Gastroesophageal sphincter (tissue), 4 donors: ENCODE results near the gene RBM42. TPM values are rescaled to one million over a fixed set of nuclear protein-coding genes. Genes with fewer than 3 reads are reported as not detected.

Source experiments
- ATAC-seq: fragments of 150-250 bp; one replicate; pipeline ENCODE4 v1.9.1; 2016; ENCODE audit warnings: mild to moderate bottlenecking, moderate library complexity
- H3K27ac ChIP-seq, 4 donors: fragments of 200-600 bp; sonication (generic) in 3 of 4; 1 replicate in 3 of 4; 2 replicates in 1 of 4; pipeline ENCODE4 v1.5.1; 2016 to 2019
- H3K27me3 ChIP-seq: fragments of 200-600 bp; sonication (generic); one replicate; pipeline ENCODE4 v1.5.1; 2019
- H3K36me3 ChIP-seq, 2 donors: fragments of 200-600 bp; sonication (generic); one replicate each; pipeline ENCODE4 v1.5.1; 2019; ENCODE audit warnings: control low read depth in 1 of 2
- H3K4me1 ChIP-seq, 3 donors: fragments of 200-600 bp; sonication (generic); 1 replicate in 2 of 3; 2 replicates in 1 of 3; pipeline ENCODE4 v1.5.1; 2016 to 2019; ENCODE audit warnings: control low read depth in 2 of 3
- H3K4me3 ChIP-seq, 2 donors: fragments of 200-600 bp; sonication (generic); one replicate each; pipeline ENCODE4 v1.5.1; 2019; ENCODE audit warnings: mild to moderate bottlenecking in 1 of 2, moderate library complexity in 1 of 2
- H3K9me3 ChIP-seq, 3 donors: fragments of 200-600 bp; sonication (generic); one replicate each; pipeline ENCODE4 v1.5.1; 2017 to 2019; ENCODE audit warnings: control low read depth in 2 of 3
- EP300 ChIP-seq: sonication (generic); formaldehyde crosslinking; IDR thresholded peaks from one replicate; pipeline ENCODE4 v1.6.1; 2017; ENCODE audit warnings: antibody characterized with exemption, mild to moderate bottlenecking
- POLR2A ChIP-seq, 2 donors: fragments of 450-650 bp; IDR thresholded peaks; one replicate each; pipeline ENCODE4 v1.6.1; 2017; ENCODE audit warnings: antibody characterized with exemption in 2 of 2, mild to moderate bottlenecking in 2 of 2, moderate library complexity in 1 of 2
- POLR2AphosphoS5 ChIP-seq: sonication (generic); formaldehyde crosslinking; IDR thresholded peaks from one replicate; pipeline ENCODE4 v1.6.1; 2017; ENCODE audit warnings: antibody characterized with exemption
- WGBS, 2 donors: methylation state at CpG; one replicate each; pipeline ENCODE4 v1.1.5; 2018; ENCODE audit warnings: low coverage in 1 of 2; 5-methylcytosine and 5-hydroxymethylcytosine counted together
- total RNA-seq, 4 donors: library from RNA; depleted of rRNA; stranded (reverse); fragments of >200 nt; gene quantifications; one replicate each; pipeline ENCODE4 v1.1.0, GENCODE V29; 2016
- TF ChIP-seq, protein P1 (sequence below), 4 experiments: fragments of 200-600 bp in 2 of 4; fragments of 450-650 bp in 2 of 4; sonication (generic) in 1 of 4; IDR thresholded peaks; one replicate each; pipeline ENCODE4 v1.5.1; 2017 to 2019; ENCODE audit warnings: antibody characterized with exemption in 4 of 4, mild to moderate bottlenecking in 2 of 4, moderate library complexity in 2 of 4

RBM42 gene
- total RNA-seq, 4 donors from 2014 or later = 66.1 to 98.0 (median 72.8) TPM

DNA sequence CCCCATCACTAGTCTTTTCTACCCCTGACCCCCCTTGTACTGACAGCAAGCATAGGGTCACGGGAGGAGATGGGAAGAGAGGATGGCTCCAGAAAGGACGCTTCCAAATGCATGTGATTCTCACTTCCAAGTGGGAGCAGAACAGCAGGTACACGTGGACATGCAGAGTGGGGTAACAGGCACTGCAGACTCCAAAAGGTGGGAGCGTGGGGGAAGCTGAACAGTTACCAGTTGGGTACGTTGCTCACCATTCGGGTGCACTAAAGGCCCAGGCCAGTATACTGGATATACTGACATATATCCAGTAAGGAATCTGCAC lies 10.4 kb downstream of the RBM42 start:
- no peak overlapping the region for H3K27ac ChIP-seq
- no peak overlapping the region for H3K4me3 ChIP-seq
- 24 to 59% methylated on average over 5 of the region's 6 CpGs for WGBS, 2 donors
- H3K9me3 ChIP-seq = no peaks in the 10 kb centered on the region
- no peak for TF ChIP-seq POLR2A (IDR thresholded peaks at IDR 0.05)
- TF ChIP-seq, protein P1, sequence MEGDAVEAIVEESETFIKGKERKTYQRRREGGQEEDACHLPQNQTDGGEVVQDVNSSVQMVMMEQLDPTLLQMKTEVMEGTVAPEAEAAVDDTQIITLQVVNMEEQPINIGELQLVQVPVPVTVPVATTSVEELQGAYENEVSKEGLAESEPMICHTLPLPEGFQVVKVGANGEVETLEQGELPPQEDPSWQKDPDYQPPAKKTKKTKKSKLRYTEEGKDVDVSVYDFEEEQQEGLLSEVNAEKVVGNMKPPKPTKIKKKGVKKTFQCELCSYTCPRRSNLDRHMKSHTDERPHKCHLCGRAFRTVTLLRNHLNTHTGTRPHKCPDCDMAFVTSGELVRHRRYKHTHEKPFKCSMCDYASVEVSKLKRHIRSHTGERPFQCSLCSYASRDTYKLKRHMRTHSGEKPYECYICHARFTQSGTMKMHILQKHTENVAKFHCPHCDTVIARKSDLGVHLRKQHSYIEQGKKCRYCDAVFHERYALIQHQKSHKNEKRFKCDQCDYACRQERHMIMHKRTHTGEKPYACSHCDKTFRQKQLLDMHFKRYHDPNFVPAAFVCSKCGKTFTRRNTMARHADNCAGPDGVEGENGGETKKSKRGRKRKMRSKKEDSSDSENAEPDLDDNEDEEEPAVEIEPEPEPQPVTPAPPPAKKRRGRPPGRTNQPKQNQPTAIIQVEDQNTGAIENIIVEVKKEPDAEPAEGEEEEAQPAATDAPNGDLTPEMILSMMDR (IDR thresholded peaks at IDR 0.05) = no peak
- no peak for TF ChIP-seq POLR2AphosphoS5
- no peak for TF ChIP-seq EP300
- ATAC-seq = no peak
- H3K36me3 ChIP-seq = peaks cover 0 to 42% of the 10 kb centered on the region in 2 donors
- no peaks in the 10 kb centered on the region for H3K27me3 ChIP-seq
- H3K4me1 ChIP-seq = peaks cover 0 to 30% (median 0%) of the 10 kb centered on the region in 3 donors

DNA sequence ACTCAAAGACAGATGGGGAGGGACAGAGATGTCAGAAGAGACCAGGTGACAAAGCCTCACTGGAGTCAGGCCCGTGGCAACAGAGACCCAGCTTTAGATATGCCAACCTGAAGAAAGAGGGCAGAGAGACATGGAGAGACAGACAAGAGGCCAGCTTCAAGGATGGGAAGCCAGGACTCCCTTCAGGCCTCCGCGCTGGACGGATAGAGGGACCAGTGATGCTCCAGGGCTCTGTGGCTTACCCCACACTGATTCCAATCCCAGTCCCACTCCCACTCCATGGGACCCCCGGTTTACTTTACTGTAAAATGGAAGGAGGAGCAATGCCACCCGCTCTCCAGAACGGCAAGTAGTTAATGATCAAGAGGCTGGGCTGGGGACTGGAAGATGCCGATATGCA lies 11.0 kb downstream of the RBM42 start:
- H3K27ac ChIP-seq = no peak overlapping the region
- TF ChIP-seq, protein P1 (IDR thresholded peaks at IDR 0.05) = no peak
- TF ChIP-seq EP300 (no peak), POLR2A (IDR thresholded peaks at IDR 0.05) (no peak), POLR2AphosphoS5 (no peak)
- WGBS, 2 donors = 62 to 73% methylated on average over 3 to 5 of the region's 8 CpGs
- no peaks in the 10 kb centered on the region for H3K9me3 ChIP-seq
- ATAC-seq = no peak
- peaks cover 0 to 37% of the 10 kb centered on the region in 2 donors for H3K36me3 ChIP-seq
- H3K4me3 ChIP-seq = no peak overlapping the region
- no peaks in the 10 kb centered on the region for H3K27me3 ChIP-seq
- H3K4me1 ChIP-seq = peaks cover 0 to 35% (median 0%) of the 10 kb centered on the region in 3 donors

DNA sequence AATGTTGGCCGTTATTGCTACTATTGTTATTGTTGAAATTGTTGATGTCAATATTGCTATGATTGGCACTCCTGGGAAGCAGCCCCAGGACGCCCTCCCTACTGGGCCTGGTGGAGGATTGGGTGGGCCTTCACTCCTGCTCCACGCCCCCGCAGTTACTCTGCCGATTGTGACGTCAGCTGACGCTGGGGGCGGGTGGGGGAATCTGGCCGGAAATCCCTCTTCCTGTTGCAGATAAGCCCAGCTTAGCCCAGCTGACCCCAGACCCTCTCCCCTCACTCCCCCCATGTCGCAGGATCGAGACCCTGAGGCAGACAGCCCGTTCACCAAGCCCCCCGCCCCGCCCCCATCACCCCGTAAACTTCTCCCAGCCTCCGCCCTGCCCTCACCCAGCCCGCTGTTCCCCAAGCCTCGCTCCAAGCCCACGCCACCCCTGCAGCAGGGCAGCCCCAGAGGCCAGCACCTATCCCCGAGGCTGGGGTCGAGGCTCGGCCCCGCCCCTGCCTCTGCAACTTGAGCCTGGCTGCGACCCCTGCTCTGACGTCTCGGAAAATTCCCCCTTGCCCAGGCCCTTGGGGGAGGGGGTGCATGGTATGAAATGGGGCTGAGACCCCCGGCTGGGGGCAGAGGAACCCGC lies 12.8 kb downstream of the RBM42 start, which contains the start of gene ETV2:
Gene ETV2 (plus strand): TSS at position 231 of the 637 bp plus-strand sequence. CDS start 716 bp downstream, outside the sequence.
- ATAC-seq = no peak
- Histone ChIP-seq H3K9me3 (no peaks in the 10 kb centered on the region), H3K36me3 (peaks cover 0 to 19% of the 10 kb centered on the region in 2 donors), H3K27me3 (no peaks in the 10 kb centered on the region), H3K27ac (peak within 1 kb of the TSS in 1 of 4 donors; percentile 6), H3K4me3 (no peak within 1 kb of the TSS), H3K4me1 (peaks cover 0 to 44% (median 6%) of the 10 kb centered on the region in 3 donors)
- TF ChIP-seq POLR2A (IDR thresholded peaks at IDR 0.05) (no peak), EP300 (no peak), POLR2AphosphoS5 (no peak)
- TF ChIP-seq, protein P1 (IDR thresholded peaks at IDR 0.05) = no peak
- 9 to 13% methylated on average over 1 to 6 of the region's 28 CpGs for WGBS, 2 donors

DNA sequence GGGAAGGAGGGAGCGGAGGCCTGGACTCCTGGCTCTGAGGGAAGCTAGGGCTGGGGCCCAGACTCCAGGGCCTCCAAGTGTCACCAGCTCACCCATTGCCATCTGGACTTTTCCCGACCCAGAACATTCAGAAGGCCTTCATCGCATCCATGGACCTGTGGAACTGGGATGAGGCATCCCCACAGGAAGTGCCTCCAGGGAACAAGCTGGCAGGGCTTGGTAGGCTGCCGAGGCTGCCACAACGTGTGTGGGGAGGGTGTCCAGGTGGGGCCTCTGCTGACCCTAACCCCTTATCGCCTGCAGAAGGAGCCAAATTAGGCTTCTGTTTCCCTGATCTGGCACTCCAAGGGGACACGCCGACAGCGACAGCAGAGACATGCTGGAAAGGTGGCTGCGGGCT lies 13.5 kb downstream of the RBM42 start:
- Histone ChIP-seq H3K9me3 (no peaks in the 10 kb centered on the region), H3K36me3 (peaks cover 0 to 12% of the 10 kb centered on the region in 2 donors), H3K4me3 (no peak overlapping the region), H3K27me3 (no peaks in the 10 kb centered on the region), H3K27ac (no peak overlapping the region), H3K4me1 (peaks cover 0 to 44% (median 6%) of the 10 kb centered on the region in 3 donors)
- ATAC-seq = no peak
- WGBS, 2 donors = no CpG with 5 or more reads among the region's 10 CpGs
- no peak for TF ChIP-seq POLR2AphosphoS5
- TF ChIP-seq, protein P1 (IDR thresholded peaks at IDR 0.05) = no peak

DNA sequence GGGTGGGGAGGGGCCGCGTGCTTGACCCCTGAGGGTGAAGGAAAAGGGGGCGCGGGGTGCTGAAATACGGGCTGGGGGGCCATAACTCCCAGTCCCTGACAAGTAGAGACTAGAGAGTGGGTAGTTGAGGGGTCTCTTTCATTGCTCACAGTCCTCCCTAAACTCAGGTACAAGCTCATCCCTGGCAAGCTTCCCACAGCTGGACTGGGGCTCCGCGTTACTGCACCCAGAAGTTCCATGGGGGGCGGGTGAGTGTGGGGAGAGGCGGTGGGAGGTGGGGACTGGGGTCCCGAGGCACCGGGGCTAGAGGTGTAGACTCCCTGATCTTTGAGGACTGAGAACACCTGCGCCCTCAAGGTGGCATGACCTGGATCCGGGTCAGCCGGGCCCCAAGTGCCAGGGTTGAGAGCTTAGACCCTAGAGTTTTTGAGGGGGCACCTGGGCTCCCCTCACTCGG lies 14.0 kb downstream of the RBM42 start:
- no peak for ATAC-seq
- 60 to 80% methylated on average over 1 to 2 of the region's 15 CpGs for WGBS, 2 donors
- Histone ChIP-seq H3K27me3 (no peaks in the 10 kb centered on the region), H3K4me3 (peak overlapping the region; percentile 37 to 59), H3K9me3 (no peaks in the 10 kb centered on the region), H3K36me3 (peaks cover 0 to 7% of the 10 kb centered on the region in 2 donors), H3K27ac (peak overlapping the region in 3 of 4 donors; percentile 83 to 96 (median 89)), H3K4me1 (peaks cover 0 to 49% (median 6%) of the 10 kb centered on the region in 3 donors)
- TF ChIP-seq POLR2AphosphoS5 (no peak), EP300 (no peak), POLR2A (IDR thresholded peaks at IDR 0.05) (no peak)
- TF ChIP-seq, protein P1 (IDR thresholded peaks at IDR 0.05) = no peak
